NCI-H526 (cell line): ENCODE measurements around the gene APLNR.
"Not testable (repeated sequence)": the region's sequence is repeated elsewhere in the genome, so short reads cannot be mapped to it uniquely, and the experiment has no call there.

Experiments
- DNase-seq, 2 experiments: peaks; one replicate each; lab custom pipeline; 2025; lab: John Stamatoyannopoulos, UW

APLNR gene

GRCh38 chr11:57237204-57237681 lies at the start of gene APLNR:
TSS of gene APLNR (minus strand) at chr11:57237250. CDS start at chr11:57237004, 246 bp downstream.
- no peak for DNase-seq

DNA sequence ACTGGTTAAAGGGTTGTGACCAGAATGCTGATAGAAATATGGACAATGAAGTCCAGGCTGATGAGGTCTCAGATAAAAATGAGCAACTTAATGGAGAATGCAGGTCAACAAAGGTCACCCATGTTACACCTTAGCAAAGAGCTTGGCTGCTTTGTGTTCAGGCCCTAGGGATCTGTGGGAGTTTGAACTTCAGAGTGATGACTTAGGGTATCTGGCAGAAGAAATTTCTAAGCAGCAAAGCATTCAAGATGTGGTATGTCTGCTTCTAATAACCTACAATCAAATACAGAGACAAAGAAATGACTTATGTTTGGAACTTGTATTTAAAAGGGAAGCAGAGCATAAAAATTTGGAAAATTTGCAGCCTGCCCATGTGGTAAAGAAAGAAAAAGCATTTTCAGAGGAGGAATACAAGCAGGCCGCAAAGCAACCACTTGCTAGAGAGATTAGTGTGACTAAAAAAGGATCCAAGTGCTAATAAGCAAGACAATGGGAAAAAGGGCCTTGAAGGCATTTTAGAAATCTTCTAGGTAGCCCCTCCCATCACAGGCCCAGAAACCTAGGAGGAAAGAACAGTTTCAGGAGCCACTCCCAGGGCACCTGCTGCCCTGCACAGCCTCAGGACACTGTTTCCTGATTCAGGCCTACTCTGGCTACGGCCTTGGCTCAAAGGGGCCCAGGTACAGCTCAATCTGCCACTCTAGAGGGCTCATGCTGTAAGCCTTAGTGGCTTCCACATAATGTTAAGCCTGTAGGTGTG lies 46.4 kb upstream of the APLNR start:
- DNase-seq: no peak

DNA sequence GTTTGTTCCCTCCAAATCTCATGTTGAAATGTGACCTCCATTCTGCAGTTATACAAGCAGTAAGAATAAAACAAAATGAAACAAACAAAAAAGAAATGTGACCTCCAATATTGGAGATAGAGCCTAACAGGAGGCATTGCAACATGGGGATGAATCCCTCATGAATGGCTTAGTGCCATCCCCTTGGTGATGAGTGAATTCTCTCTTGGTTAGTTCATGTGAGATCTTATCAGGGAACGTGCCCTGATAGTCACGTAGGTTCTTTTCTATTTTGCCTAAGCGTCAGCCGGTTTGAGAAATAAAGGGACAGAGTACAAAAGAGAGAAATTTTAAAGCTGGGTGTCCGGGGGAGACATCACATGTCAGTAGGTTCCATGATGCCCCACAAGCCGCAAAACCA lies 44.5 kb upstream of the APLNR start:
- DNase-seq: not testable (repeated sequence)

DNA sequence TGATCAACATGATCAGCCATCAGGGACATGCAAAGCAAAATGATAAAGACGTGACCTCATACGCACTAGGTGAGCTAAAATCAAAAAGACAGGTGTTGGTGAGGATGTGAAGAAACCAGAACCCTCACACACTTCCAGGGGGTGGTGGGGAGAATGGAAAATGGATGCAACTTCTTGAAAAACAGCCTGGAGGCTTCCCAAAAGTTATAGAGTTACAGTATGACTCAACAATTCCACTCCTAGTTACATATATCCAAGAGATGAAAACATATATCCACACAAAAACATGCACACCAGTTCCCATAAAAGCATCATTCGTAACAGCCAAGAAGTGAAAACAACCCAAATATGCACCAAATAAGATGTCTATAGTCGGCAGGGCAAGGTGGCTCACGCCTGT lies 42.1 kb upstream of the APLNR start:
- no peak for DNase-seq

DNA sequence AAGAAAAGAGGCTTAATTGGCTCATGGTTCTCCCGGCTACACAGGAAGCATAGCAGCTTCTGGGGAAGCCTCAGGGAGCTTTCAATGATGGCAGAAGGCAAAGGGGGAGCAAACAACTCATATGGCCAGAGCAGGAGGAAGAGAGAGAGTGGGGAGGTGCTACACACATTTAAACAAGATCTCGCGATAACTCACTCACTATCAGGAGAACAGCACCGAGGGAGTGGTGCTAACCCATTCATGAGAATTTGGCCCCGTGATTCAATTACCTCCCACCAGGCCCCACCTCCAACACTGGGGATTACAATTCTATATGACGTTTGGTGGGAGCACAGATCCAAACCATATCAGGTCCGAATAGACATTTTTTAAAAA lies 41.7 kb upstream of the APLNR start:
- no peak for DNase-seq

DNA sequence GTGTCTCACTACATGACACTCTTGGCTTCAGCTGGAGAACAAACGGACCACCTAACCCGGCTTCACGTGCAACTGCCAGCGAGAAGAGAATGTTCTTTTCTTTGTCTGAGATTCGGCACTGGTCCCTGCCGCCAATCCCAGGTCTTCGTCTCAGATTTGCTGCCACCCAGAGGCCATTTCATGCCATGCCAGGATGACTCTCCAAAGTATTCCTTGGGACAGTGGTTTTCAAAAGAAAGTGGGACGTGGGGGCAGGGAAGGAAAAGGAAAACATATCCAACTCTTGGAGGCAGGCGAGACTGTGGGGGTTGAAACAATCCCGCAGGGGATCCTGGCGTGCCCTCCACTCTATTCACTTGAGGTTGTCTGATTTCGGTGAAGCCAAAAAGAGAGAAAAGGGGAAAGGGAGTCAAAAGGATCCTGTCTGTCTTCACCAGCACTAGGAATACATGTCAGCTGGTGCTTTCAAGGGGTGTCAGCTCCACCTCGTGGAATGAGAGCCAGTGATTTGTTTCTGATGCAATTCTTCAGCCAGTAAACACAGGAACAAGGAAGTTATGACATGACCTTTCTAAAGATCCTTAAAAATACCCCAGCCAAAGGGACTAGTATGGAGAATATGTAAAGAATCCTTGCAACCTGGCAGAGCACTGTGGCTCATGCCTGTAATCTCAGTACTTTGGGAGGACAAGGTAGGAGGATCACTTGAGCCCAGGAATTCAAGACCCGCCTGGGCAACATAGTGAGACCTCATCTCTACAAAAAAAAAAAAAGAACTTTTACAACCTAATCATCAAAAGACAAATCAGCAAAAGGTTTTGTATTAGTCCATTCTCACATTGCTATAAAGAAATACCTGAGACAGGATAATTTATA lies 41.0 kb upstream of the APLNR start:
- DNase-seq: peak; percentile 87 to 96

DNA sequence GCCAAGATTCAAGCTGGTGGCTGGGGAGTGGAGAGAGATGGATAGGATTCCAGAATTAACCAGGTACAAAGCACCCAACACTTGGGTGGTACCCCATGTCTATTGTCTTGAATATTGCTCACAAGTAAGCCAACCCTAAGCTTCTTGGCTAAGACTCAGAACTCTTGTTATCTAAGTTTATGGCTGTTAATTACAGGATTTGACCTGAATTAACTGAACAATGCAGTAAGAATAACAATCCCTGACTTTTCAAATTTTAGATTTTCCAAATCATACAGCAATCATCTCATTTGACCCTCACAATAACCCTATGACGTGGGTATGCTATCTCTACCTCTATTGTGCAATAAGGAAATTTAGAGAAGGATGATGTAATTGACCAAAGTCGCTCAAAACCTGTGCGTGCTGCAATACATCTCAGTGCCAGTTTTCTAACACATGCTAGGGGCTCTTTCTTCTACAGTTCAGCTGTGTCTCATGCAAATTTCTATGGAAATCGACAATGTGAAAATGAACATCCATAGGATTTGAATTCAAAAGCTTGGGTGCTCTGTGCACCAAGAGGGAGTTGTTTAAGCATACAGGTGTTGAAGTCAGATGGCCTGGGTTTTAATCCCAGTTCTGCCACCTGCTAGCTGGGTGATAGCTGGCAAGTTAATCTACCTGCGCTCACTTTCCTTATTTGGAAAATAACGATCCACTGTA lies 40.1 kb upstream of the APLNR start:
- DNase-seq: peak; percentile 97 to 98

- DNase-seq: peak; percentile 16 to 59
Observed at GRCh38 chr11:57276169-57276970, 39.3 kb upstream of the APLNR start.

DNA sequence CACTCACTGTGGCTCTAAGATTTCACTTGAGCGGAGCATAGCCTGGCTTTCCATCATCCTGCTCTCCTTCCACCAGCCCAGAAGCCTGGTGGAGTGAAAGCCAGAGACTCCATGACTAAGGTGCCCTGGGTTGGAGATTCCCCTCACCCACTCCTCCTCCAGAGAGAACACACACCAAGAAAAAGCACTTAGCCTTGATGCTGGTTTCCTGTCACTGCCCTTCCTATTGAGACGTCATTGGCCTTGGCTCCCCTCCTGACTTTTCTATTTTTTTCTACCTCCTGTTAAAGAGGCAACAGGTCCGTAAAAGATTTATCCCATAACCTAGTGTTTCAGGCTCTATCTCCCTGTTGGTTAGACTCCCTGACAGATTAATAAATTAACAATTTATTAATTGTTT lies 38.5 kb upstream of the APLNR start:
- DNase-seq: no peak

DNA sequence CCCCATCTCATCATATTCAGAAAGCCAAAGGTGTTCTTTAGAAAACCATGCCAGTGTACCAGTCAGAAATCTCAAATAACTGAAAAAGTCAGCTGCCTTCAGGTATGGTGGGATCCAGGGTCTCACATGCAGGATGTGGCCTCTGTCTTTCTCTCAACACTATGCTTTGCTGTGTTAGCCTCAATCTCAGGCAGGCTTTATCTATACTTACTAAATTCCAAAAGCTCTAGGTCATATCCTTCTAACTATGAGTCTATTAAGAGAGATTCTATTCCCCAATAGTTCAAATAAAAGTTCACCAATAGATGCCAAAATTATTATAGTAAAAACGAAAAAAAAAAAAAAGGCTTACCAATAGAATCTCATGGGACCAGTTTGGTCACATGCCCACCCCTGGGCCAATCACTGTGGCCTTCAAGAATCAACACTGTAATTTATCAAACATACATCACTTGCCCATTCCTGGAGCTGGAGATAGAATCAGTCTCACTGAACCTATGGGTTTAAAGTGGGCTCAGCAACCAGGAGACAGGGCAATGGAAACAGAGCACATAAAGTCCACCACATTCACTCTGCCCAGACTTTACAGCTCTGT lies 38.0 kb upstream of the APLNR start:
- DNase-seq: no peak

GRCh38 chr11:57273448-57274058 lies 36.5 kb upstream of the APLNR start:
- no peak for DNase-seq

GRCh38 chr11:57269571-57270021 lies 32.5 kb upstream of the APLNR start:
- peak in 1 of 2 experiments; percentile 26 for DNase-seq

GRCh38 chr11:57266157-57266556 lies 29.1 kb upstream of the APLNR start:
- no peak for DNase-seq

DNA sequence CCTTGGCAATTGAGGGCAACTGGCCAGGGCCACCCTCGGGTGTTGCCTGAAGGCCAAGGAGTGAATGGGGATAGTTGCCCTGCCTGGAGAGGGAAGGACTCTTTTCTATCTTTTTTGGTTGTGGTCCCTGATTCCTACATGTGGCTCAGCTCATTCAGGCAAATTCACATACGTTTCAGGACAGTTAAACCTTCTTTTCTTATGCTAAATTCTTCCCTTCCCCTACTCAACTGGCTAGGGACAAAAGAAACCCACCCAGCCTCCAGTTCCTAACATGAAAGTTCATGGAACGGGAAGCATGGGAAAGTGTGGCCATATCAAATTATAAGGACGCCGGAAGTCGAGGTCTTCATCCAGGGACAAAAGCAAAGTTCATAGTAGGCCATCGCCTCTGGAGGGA lies 26.3 kb upstream of the APLNR start:
- DNase-seq: no peak

- peak; percentile 84 to 86 for DNase-seq
Observed at GRCh38 chr11:57262157-57262556, 25.1 kb upstream of the APLNR start.

GRCh38 chr11:57260937-57261783 lies 24.1 kb upstream of the APLNR start:
- peak in 1 of 2 experiments; percentile 25 for DNase-seq

DNA sequence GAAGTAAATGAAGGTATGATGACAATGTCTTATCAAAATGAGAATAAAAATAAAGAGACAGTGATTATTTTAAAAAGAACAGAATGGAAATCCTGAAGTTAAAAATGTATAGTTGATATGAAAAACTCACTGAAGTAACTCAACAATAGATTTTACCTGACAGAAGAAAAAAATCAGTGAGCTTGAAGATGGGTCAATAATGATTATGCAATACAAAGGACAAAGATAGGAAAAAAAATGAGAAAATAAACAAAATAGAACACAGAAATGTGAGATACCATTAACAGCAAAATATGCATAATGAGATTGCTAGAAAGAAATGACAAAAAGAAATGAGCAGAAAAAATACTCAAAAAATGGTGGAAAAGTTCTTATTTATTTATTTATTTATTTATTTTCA lies 19.1 kb upstream of the APLNR start:
- DNase-seq: no peak

- DNase-seq: no peak
Observed at GRCh38 chr11:57255618-57256017, 18.6 kb upstream of the APLNR start.

DNA sequence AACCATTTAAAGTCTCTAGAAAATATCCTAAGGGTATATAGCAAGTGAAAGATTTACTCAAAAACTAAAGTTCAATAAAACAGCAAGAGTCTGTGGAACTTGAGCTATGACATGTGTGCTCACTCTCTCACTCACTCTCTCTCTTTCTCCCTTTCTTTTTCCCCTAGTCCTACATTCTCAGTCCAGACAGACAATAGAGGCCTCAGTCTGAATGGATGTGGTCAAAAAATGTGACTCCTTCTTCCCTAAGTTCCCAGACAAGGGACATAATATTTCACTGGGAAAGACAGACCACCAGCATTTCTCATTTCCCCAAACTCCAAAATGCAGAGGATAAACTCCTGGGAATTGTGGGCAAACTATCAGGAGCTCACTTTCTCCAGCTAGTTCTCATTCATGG lies 17.6 kb upstream of the APLNR start:
- DNase-seq: no peak
